Measurements from ENCODE around the gene CLDN6. TPM values are rescaled to one million over a fixed set of nuclear protein-coding genes. Genes with fewer than 3 reads are reported as not detected.

The CLDN6 gene
- total and polyA plus RNA-seq, 9 of the 15 experiments (the other 6 are each of a cell fraction or from before 2014, with no cell fraction given) = 0.22 to 0.75 (median 0.38) TPM; not detected in 3

DNA sequence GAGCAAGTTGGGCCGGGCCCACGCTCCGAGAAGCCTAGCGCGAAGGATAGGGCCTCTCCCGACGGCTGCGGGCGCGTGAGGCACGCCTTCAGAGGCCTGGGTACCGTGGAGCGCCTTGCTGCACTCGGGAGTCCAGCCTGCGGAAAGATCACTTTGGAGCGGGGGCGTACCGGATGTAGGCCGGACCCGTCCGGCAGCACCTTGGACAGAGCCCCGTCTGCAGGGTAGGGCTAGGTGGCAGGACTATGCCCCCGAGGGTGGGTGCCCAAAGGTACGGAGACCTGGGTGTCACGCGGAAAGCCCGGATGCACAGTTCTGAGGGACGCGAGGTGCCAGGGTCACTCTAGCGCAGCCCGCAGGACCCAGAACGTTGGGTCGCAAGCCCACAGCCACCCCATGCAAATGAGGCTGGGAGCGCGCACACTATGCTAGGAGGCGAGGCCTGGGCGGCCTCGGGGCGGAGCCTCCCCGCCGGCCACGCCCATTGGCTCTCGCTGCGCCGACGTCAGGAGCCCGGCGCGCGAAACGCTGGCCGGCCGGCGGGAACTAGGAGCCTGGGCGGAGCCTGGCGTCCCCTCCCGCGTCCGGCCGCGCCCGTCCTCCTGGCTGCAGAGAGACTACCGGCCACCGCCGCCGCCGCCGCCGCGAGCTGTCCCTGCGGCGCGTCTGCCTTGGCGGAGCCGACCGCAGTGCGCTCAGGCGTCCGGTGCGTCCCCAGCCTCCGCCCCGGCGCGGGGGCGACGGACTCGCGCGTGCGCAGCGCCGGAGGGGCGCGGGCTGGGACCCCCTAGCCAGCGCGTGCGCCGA, 49.0 kb downstream of the CLDN6 start, which contains the start of gene PAQR4 (continued):
- no peak for TF ChIP-seq BACH1 (tag; IDR thresholded peaks at IDR 0.05)
- TF ChIP-seq CREBBP (IDR thresholded peaks at IDR 0.05; ENCODE audit: low read depth, low read length) = no peak
- TF ChIP-seq, protein P1, sequence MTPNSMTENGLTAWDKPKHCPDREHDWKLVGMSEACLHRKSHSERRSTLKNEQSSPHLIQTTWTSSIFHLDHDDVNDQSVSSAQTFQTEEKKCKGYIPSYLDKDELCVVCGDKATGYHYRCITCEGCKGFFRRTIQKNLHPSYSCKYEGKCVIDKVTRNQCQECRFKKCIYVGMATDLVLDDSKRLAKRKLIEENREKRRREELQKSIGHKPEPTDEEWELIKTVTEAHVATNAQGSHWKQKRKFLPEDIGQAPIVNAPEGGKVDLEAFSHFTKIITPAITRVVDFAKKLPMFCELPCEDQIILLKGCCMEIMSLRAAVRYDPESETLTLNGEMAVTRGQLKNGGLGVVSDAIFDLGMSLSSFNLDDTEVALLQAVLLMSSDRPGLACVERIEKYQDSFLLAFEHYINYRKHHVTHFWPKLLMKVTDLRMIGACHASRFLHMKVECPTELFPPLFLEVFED (CRISPR knock-in tag; conservative IDR thresholded peaks at IDR 0.05) = no peak
- no peak for TF ChIP-seq LEF1 (IDR thresholded peaks at IDR 0.05)
- TF ChIP-seq HDAC1 (IDR thresholded peaks at IDR 0.05) = peak in 1 of 2 experiments; percentile 99; a peak in 3 of 4 replicates
- TF ChIP-seq, protein P2, sequence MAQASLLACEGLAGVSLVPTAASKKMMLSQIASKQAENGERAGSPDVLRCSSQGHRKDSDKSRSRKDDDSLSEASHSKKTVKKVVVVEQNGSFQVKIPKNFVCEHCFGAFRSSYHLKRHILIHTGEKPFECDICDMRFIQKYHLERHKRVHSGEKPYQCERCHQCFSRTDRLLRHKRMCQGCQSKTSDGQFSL (CRISPR knock-in tag; IDR thresholded peaks at IDR 0.05) = peak; percentile 36; the same call in 1 of the 2 replicates
- TF ChIP-seq, protein P2 (tag; IDR thresholded peaks at IDR 0.05) = no peak
- TF ChIP-seq ZZZ3 (IDR thresholded peaks at IDR 0.05) = no peak
- TF ChIP-seq, protein P3, sequence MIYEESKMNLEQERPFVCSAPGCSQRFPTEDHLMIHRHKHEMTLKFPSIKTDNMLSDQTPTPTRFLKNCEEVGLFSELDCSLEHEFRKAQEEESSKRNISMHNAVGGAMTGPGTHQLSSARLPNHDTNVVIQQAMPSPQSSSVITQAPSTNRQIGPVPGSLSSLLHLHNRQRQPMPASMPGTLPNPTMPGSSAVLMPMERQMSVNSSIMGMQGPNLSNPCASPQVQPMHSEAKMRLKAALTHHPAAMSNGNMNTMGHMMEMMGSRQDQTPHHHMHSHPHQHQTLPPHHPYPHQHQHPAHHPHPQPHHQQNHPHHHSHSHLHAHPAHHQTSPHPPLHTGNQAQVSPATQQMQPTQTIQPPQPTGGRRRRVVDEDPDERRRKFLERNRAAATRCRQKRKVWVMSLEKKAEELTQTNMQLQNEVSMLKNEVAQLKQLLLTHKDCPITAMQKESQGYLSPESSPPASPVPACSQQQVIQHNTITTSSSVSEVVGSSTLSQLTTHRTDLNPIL (CRISPR knock-in tag; IDR thresholded peaks at IDR 0.05) = no peak
- TF ChIP-seq, protein P4, sequence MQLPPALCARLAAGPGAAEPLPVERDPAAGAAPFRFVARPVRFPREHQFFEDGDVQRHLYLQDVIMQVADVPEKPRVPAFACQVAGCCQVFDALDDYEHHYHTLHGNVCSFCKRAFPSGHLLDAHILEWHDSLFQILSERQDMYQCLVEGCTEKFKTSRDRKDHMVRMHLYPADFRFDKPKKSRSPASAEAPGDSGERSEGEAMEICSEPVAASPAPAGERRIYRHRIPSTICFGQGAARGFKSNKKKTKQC (CRISPR knock-in tag; IDR thresholded peaks at IDR 0.05) = peak; percentile 98
- TF ChIP-seq ZNF79 (CRISPR knock-in tag; IDR thresholded peaks at IDR 0.05; ENCODE audit: low read depth) = peak; percentile 40; the same call in 1 of the 2 replicates
- TF ChIP-seq SETDB1 (IDR thresholded peaks at IDR 0.05; ENCODE audit: low read length) = no peak
- TF ChIP-seq, protein P5, sequence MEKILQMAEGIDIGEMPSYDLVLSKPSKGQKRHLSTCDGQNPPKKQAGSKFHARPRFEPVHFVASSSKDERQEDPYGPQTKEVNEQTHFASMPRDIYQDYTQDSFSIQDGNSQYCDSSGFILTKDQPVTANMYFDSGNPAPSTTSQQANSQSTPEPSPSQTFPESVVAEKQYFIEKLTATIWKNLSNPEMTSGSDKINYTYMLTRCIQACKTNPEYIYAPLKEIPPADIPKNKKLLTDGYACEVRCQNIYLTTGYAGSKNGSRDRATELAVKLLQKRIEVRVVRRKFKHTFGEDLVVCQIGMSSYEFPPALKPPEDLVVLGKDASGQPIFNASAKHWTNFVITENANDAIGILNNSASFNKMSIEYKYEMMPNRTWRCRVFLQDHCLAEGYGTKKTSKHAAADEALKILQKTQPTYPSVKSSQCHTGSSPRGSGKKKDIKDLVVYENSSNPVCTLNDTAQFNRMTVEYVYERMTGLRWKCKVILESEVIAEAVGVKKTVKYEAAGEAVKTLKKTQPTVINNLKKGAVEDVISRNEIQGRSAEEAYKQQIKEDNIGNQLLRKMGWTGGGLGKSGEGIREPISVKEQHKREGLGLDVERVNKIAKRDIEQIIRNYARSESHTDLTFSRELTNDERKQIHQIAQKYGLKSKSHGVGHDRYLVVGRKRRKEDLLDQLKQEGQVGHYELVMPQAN (IDR thresholded peaks at IDR 0.05; ENCODE audit: borderline replicate concordance) = peak; percentile 99
- TF ChIP-seq SMARCA5 (IDR thresholded peaks at IDR 0.05) = no peak
- TF ChIP-seq, protein P6, sequence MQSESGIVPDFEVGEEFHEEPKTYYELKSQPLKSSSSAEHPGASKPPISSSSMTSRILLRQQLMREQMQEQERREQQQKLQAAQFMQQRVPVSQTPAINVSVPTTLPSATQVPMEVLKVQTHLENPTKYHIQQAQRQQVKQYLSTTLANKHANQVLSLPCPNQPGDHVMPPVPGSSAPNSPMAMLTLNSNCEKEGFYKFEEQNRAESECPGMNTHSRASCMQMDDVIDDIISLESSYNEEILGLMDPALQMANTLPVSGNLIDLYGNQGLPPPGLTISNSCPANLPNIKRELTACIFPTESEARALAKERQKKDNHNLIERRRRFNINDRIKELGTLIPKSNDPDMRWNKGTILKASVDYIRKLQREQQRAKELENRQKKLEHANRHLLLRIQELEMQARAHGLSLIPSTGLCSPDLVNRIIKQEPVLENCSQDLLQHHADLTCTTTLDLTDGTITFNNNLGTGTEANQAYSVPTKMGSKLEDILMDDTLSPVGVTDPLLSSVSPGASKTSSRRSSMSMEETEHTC (IDR thresholded peaks at IDR 0.05) = 0 out of 2 replicates have a peak, but pooled peaks have one; percentile 28
- no peak for TF ChIP-seq RFX1 (IDR thresholded peaks at IDR 0.05)
- no peak for TF ChIP-seq SREBF1 (IDR thresholded peaks at IDR 0.05; ENCODE audit: borderline replicate concordance, low read depth, low read length)
- no peak for TF ChIP-seq GATAD2A (IDR thresholded peaks at IDR 0.05)
- TF ChIP-seq XRCC4 (IDR thresholded peaks at IDR 0.05; ENCODE audit: extremely low read depth, insufficient read depth, insufficient read length) = no peak
- TF ChIP-seq CHCHD3 (CRISPR knock-in tag; IDR thresholded peaks at IDR 0.05) = no peak

Measured in K562 (cell line).